ENCODE results near the gene CSF3R. TPM values are rescaled to one million over a fixed set of nuclear protein-coding genes. Genes with fewer than 3 reads are reported as not detected.

The CSF3R gene
- total RNA-seq, 1 experiment from 2014 or later = not detected

- no peak for DNase-seq (ENCODE audit: low spot score)
Observed at GRCh38 chr1:36463463-36463802, 19.3 kb downstream of the CSF3R start.

GRCh38 chr1:36458910-36459309 lies 23.8 kb downstream of the CSF3R start:
- no peak for DNase-seq (ENCODE audit: low spot score)

GRCh38 chr1:36457691-36458090 lies 25.0 kb downstream of the CSF3R start:
- no peak for DNase-seq (ENCODE audit: low spot score)

GRCh38 chr1:36456391-36456928 lies 26.3 kb downstream of the CSF3R start:
- no peak for DNase-seq (ENCODE audit: low spot score)

- DNase-seq (ENCODE audit: low spot score) = no peak
Observed at GRCh38 chr1:36455386-36455785, 27.3 kb downstream of the CSF3R start.

GRCh38 chr1:36453600-36454388 lies 28.9 kb downstream of the CSF3R start:
- DNase-seq (ENCODE audit: low spot score) = no peak

GRCh38 chr1:36453051-36453450 lies 29.7 kb downstream of the CSF3R start:
- DNase-seq (ENCODE audit: low spot score) = no peak

- DNase-seq (ENCODE audit: low spot score) = no peak
Observed at GRCh38 chr1:36450919-36451305, 31.8 kb downstream of the CSF3R start.

GRCh38 chr1:36450270-36450918 lies 32.3 kb downstream of the CSF3R start, which contains the start of gene OSCP1:
TSS of gene OSCP1 (minus strand) at chr1:36450451. CDS start at chr1:36450369, 82 bp downstream.
- DNase-seq (ENCODE audit: low spot score) = peak; percentile 84

- no peak for DNase-seq (ENCODE audit: low spot score)
Observed at GRCh38 chr1:36448530-36449056, 34.1 kb downstream of the CSF3R start.

GRCh38 chr1:36447450-36447849 lies 35.3 kb downstream of the CSF3R start:
- no peak for DNase-seq (ENCODE audit: low spot score)

- no peak for DNase-seq (ENCODE audit: low spot score)
Observed at GRCh38 chr1:36446746-36447145, 36.0 kb downstream of the CSF3R start.

- DNase-seq (ENCODE audit: low spot score) = no peak
Observed at GRCh38 chr1:36446271-36446670, 36.4 kb downstream of the CSF3R start.

- no peak for DNase-seq (ENCODE audit: low spot score)
Observed at GRCh38 chr1:36443297-36443696, 39.4 kb downstream of the CSF3R start.

- no peak for DNase-seq (ENCODE audit: low spot score)
Observed at GRCh38 chr1:36442337-36442736, 40.4 kb downstream of the CSF3R start.

- DNase-seq (ENCODE audit: low spot score) = no peak
Observed at GRCh38 chr1:36440646-36441045, 42.1 kb downstream of the CSF3R start.

- no peak for DNase-seq (ENCODE audit: low spot score)
Observed at GRCh38 chr1:36440044-36440443, 42.7 kb downstream of the CSF3R start.

GRCh38 chr1:36438715-36439114 lies 44.0 kb downstream of the CSF3R start:
- no peak for DNase-seq (ENCODE audit: low spot score)

GRCh38 chr1:36436821-36437220 lies 45.9 kb downstream of the CSF3R start:
- DNase-seq (ENCODE audit: low spot score) = peak; percentile 31

- no peak for DNase-seq (ENCODE audit: low spot score)
Observed at GRCh38 chr1:36433102-36433501, 49.6 kb downstream of the CSF3R start.

GRCh38 chr1:36432616-36433015 lies 50.1 kb downstream of the CSF3R start:
- no peak for DNase-seq (ENCODE audit: low spot score)

GRCh38 chr1:36425791-36426190 lies 56.9 kb downstream of the CSF3R start:
- DNase-seq (ENCODE audit: low spot score) = no peak

- DNase-seq (ENCODE audit: low spot score) = no peak
Observed at GRCh38 chr1:36421649-36422048, 61.1 kb downstream of the CSF3R start.

All from A172 (cell line).